RCC 7860 (cell line): Measurements from ENCODE around the gene KHDC1L.
"Not testable (repeated sequence)": the region's sequence is repeated elsewhere in the genome, so short reads cannot be mapped to it uniquely, and the experiment has no call there.

Source experiments
- DNase-seq: peaks from one replicate; pipeline ENCODE4 v3.0.0-alpha.2; 2015; ENCODE audit warnings: low spot score
- FAIRE-seq: peaks from 2 replicates; lab custom pipeline; 2012; peaks lifted over from hg19 to GRCh38; lab: Jason Lieb, UNC

Gene KHDC1L

GRCh38 chr6:73207221-73207837 lies 18.0 kb downstream of the KHDC1L start:
- DNase-seq (no peak), FAIRE-seq (no peak)

DNA sequence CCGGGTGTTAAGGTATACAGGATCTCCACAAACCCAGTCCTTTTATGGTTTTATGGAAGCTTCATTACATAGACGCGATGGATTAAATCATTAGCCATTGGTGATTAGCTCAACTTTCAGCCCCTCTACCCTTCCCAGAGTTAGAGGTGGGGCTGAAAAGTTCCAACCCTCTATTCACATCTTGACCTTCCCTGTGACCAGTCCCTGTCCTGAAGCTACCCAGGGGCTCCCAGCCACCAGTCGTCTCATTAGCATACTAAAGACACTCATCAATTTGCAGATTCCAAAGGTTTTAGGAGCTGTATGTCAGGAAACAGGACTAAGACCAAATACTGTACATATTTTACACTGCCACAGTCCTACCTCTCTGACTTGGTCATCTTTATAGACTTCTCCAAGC lies 21.0 kb downstream of the KHDC1L start:
- FAIRE-seq (no peak), DNase-seq (no peak)

GRCh38 chr6:73203098-73203497 lies 22.2 kb downstream of the KHDC1L start:
- DNase-seq: no peak
- no peak for FAIRE-seq

DNA sequence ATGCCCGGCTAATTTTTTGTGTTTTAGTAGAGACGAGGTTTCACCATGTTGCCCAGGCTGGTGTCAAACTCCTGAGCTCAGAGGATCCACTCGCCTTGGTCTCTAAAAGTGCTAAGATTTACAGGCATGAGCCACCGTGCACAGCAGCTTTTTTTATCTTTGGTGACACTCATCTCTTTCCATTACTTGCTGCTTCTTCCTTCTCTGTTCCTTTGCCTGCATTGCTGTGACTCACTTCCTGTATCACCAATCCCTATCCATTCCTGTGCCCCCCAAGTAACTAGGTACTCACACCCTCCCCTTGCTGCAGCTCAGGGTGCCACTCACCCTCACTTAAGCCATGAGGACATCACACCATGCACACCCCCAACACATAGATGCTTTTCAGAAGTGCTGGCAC lies 24.6 kb downstream of the KHDC1L start:
- FAIRE-seq (no peak), DNase-seq (no peak)

DNA sequence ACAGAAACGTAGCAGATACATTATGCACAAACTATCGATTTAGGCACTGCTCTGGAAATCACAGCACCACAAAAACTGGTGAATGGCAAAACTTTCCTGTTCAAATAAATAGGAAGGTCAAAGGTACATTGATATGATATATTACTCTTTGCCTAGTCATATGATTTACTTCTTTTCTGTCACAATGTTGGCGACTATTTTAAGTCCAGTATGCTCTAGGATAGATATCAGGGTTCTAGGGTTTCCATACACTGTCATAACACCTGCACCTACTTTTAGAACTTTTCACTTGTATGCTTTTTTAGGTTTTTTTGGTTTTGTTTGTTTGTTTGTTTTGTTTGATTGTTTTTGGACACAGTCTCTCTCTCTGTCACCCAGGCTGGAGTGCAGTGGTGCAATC lies 25.0 kb downstream of the KHDC1L start:
- FAIRE-seq (no peak), DNase-seq (no peak)

DNA sequence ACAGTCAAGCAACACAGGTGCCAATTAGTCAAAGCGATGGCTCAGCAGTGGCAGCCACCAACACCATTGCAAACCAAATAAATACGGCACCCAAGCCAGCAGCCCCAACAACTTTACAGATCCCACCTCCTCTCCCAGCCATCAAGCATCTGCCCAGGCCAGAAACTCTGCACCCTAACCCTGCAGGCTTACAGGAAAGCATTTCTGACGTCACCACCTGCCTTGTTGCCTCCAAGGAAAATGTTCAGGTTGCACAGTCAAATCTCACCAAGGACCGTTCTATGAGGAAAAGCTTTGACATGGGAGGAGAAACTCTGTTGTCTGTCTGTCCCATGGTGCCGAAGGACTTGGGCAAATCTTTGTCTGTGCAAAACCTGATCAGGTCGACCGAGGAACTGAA lies 30.6 kb downstream of the KHDC1L start:
- FAIRE-seq: no peak

GRCh38 chr6:73193302-73193701 lies 32.0 kb downstream of the KHDC1L start:
- not testable (repeated sequence) for FAIRE-seq, DNase-seq

More for the DNA sequence above, 30.6 kb downstream of the KHDC1L start:
- DNase-seq: no peak

DNA sequence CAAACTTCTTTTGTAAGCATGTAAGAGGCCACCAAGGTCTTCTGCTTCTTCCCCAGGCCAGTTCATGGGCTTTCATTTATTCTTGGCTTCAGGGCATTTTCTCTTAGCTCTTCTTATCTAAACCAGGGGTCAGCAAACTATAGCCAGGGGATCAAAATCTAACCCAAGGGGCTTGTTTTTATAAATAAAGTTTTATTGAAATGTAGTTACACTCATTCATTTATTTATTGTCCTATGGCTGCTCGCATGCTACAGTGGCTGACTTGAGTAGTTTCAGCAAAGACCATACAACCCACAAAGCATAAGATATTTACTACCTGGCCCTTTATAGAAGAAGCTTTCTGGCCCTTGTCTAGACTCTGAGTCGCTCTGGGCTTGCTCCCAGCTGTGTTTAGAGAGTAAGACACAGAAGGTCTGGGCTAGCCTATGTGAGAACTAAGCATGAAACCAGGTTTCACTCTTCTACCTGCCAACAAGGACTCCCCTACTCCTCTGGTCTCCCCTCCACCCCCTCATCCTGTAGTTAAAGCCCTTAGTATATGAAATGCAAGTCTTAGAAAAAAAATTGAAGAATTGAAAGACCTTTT lies 43.2 kb downstream of the KHDC1L start:
- DNase-seq: no peak
- FAIRE-seq: no peak

- peak; percentile 66 for FAIRE-seq
- DNase-seq: peak; percentile 62
Observed at GRCh38 chr6:73180763-73181619, 44.3 kb downstream of the KHDC1L start.

DNA sequence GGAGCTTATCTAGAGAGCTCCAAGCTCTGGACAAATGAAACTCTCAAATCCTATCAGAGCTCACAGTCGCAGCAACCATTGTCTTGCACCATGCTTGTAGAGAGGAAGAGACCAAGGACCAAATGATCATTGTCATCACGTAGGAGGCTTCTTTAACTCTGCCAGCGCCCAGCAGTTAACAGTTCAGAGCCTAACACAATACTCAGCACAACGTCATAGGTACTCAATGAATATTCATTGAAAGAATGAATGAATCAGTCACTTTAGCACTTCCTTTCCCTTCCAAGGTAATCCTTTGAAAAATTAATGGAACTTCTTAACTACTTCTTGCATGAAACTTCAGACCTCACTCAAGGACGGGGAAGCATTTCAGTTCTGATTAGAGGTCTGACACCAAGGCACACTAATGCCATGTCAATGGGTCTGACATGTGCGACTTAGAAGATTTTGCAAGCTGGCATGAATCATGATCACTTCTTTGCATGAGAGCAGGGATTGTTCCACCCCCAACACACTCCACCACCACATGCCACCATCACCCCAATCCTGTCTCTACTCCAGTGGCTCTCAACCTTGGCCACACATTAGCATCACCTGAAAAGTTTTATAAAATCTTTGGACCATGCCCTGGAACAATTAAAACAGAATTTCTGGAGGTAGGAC lies 45.1 kb downstream of the KHDC1L start:
- DNase-seq (no peak), FAIRE-seq (no peak)

- no peak for DNase-seq
- FAIRE-seq: no peak
Observed at GRCh38 chr6:73177221-73177944, 47.9 kb downstream of the KHDC1L start.

GRCh38 chr6:73176057-73176456 lies 49.2 kb downstream of the KHDC1L start:
- no peak for FAIRE-seq
- DNase-seq: no peak

GRCh38 chr6:73174646-73175045 lies 50.6 kb downstream of the KHDC1L start:
- DNase-seq (no peak), FAIRE-seq (no peak)
